GM21619 (cell line): ENCODE data around the gene CFP.
"Not testable (repeated sequence)": the region's sequence is repeated elsewhere in the genome, so short reads cannot be mapped to it uniquely, and the experiment has no call there.

Experiments used
- ATAC-seq: cut with Tn5 transposase; IDR thresholded peaks from one replicate; pipeline ENCODE4 v1.9.1; 2021; ENCODE audit not compliant: unreplicated experiment

CFP gene

DNA sequence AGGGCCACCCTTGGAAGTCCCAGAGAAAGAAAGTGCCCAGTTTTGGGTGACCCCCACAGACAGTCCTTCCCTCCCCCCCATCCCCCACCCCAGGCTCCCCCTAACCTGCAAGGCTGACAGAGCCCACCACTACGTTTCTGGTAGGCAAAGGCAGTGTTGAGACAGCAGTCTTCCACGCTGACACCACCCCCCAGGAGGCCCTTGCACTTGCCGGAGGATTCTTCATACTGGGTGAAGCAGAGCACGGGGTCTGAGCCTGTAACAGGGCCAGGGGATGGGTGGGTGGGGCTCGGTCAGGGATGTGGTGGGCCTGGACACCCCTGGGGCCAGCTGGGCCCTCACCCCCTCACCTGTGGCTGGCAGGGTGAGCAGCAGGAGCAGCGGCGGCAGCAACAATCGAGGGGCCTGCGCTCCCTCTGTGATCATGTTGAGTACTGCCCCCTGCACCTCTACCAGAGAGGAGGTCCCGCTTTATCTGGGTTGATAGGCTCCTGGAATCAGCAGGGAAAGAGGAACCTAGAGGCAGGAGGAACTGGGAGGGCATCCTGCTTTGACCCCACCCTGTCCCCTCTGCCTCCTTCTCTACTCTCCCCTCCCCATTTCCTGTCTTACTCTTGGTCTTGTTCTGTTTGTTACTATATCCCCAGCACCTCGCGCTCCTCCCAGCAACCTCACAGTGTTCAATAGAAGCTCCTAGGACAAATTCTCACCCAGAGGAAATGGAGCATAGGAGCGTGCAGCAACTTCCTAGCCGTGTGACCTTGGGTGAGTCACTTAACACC, at the start of gene CFP:
CFP (minus strand) TSS at position 512 of the 782 bp plus-strand sequence; CDS start at position 426, 86 bp downstream.
- ATAC-seq, result no peak

DNA sequence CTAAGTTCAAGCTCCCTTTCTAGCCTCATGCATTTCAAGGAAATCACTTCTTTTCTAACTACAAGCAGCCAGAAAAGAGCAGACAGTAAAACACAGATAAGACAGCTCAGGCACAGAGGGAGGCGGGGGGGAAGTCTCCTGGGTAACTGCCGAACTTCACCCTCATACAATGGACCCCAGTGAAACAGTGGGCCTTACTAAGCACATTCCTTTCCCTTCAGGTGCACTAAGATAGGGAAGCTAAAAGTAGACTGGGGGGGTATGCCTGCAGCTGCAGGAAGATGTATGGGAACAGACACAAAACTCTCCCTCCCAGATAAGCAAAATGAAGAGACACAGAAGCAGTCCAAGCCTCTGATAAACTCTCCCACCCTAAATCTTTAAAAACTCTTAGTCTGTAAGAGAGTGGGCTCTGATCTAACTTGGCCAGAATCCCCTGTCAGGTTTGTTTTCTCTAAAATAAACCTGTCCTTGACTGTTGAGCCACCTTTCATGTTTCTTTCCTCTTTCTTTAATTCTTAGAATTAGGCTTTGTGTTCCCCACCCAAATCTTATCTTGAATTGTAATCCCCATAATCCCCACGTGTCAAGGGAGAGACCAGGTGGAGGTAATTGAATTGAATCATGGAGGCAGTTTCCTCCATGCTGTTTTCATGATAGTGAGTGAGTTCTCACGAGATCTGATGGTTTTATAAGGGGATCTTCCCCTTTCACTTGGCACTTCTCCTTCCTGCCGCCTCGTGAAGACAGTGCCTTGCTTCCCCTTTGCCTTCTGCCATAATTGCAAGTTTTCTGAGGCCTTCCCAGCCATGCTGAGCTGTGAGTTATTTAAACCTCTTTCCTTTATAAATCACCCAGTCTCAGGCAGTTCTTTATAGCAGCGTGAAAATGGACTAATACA, 46.5 kb upstream of the CFP start:
- ATAC-seq, result not testable (repeated sequence)

DNA sequence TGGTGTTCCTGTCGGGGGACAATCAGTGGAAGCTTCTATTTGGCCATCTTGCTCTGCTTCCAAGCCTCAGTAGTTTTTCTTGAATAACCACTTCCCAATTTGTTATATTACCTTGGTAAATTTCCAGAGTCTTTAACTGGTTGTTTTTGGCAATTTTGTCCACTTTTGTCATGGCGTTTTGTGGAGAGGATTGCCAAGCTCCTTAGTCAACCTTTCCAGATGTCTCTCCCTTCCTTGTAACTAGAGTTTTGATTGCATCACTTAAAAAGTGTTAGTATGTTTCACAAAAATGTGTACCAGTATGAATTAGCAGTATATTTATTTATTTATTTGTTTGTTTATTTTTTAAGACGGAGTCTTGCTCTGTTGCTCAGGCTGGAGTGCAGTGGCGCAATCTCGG, 45.0 kb upstream of the CFP start:
- no peak for ATAC-seq

DNA sequence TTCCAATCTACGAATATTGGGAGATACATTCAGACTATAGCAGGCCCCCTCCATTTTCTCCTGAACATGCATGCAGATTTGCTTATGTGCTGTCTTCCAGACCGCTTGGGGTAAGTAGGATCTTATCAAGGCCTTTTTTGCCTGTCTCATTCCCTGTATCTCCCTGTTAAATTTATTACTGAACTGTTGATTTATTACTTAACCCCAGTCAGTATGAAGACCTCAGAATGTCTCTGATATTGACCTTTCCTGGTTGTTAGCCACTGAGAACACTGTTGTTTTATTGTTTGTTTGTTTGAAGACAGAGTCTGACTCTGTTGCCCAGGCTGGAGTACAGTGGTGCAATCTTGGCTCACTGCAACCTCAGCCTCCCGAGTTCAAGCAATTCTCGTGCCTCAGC, 36.1 kb upstream of the CFP start:
- not testable (repeated sequence) for ATAC-seq

GRCh38 chrX:47664737-47665136, 35.0 kb upstream of the CFP start:
- ATAC-seq, result no peak

GRCh38 chrX:47662144-47662657, 32.5 kb upstream of the CFP start:
- ATAC-seq, result no peak

GRCh38 chrX:47661539-47661938, 31.8 kb upstream of the CFP start:
- no peak for ATAC-seq

DNA sequence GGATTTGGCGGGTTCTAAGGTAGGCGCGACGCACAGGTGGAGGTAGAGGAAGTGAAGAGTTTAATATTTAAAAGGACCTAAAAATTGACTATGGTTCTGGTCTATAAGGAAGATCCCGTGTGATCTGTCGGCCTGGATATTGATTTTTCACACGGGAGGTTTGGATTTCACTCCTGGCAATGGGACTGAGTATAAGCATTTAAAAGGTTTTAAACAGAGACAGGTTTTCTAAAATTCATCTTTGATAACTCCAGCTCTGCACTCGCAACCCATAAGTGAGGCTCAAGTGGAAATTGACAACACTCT, 29.6 kb upstream of the CFP start:
- no peak for ATAC-seq

- ATAC-seq, result peak; percentile 81
Measured at GRCh38 chrX:47658684-47659420, 29.1 kb upstream of the CFP start, which contains the start of gene UXT. Gene UXT (minus strand): TSS chrX:47659180. CDS start chrX:47658927, 253 bp downstream.

DNA sequence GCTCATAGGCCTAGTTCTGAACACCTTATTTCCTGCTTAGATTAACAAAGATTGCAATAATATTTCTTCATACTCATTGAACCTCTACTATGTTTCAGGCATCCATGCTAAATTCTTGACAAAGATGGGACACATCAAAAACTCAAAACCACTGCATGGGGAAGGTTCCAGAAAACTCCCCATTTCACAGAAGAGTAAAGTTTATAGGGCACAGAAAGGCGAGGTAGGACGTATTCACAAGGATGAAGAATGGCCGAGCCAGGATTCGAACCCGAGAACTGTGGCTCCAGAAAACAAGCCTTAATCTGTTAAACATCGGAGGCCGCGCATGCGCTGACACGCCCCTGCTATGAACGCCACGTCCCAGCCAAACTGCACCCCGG, 28.6 kb upstream of the CFP start:
- ATAC-seq, result no peak

GRCh38 chrX:47651043-47651905, 21.5 kb upstream of the CFP start:
- no peak for ATAC-seq

DNA sequence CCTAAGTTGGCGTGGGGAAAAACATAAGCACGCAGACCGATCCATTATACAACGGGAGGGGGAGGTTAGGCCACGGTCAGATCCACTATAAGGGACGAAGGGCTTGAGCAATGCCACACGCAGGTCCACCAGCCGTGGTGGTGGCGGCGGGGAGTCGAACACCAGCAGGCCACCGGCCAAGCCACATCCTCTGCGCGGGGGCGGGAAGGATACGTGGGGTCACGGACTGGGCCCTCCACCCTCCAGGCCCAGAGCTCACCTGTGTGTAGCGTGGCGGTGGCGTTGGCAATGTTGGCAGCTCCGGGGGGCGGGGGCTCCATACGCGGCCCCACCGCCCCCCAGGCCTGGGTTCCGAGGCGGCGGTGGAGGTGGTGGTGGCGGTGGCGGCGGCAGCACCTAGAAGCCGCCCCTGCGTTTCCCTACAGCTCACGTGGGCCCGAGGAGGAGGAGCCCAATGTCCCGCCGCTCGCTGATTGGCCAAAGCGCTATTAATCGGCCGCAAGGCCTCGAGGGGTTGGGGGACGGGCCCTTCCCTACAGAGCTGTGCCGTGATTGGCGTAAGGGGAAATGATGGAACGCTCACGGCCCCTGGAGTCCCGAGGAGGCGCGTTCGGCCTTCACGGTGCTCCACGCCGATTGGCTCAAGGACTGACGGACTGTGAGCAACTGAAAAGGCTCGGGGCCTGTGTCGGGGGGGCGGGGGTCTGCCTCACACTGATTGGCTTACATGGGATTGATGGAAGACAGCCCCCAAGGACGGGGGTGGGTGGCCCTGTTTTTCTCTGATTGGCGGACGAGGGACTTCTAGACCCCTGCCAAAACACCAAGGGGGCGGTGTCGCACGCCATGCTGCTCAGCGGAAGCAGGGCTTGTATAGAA, 20.7 kb upstream of the CFP start, which contains the start of gene ELK1:
ELK1 (minus strand) TSS at position 400 of the 879 bp plus-strand sequence. CDS start 9,122 bp downstream, outside the sequence.
- ATAC-seq, result peak; percentile 89

DNA sequence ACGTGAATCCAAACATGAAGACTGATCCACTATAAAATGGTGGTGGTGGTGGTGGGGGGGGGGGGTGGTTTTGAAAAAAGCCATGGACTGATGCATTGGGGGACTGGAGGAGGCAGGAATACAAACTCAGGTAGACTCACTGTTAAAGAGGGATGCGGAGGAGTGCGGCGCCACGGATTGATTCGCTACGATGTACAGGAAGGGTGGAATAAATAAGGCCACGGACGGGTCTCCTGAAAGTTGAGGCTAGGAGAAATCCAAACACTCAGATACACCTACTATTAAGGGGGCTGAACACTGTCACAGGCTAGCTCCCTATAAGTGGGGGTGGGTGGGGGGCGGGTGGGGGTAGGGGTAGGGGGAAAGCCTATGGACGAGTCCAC, 20.0 kb upstream of the CFP start:
- no peak for ATAC-seq

DNA sequence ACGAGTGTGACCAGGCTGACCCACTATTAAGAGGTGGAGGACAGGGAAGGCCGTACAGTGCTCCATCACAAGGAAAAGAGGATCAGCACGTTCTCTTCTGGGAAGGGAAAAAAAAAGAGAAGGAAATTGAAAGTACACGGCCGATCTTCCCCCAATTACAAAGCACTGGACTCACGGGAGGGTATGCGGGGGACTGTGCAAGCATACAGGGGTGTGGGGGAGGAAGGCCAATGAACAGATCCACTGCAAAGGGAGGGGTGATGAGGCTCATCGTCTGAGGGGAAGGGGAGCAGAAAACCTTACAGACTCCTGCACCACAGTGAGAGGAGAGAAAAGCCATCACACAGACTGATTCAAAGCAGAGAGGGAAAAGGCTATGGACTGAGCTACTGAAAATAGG, 19.5 kb upstream of the CFP start:
- no peak for ATAC-seq

GRCh38 chrX:47648376-47648775, 18.6 kb upstream of the CFP start:
- no peak for ATAC-seq

GRCh38 chrX:47646636-47647035, 16.9 kb upstream of the CFP start:
- ATAC-seq, result no peak

GRCh38 chrX:47645530-47645929, 15.8 kb upstream of the CFP start:
- ATAC-seq, result no peak

- ATAC-seq, result no peak
Measured at GRCh38 chrX:47644557-47645091, 14.9 kb upstream of the CFP start.

DNA sequence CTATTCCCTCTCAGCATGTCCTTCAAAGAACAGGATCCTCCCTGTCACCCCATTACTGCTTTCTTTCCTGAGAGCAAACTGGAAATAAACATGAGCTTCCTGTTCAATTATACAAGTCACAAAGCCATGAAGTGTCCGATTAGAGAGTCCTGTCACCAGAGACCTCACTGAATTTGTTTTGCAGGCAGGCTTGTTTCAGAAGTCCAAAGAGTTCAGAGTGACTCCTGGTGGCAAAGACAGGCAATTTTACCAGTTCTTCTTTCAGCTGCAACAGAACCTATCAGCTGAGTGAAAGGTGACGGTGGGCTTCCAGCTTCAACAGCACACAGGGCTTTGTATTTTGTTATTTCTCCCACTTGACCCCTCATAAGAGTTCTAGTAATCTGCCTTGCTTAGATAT, 14.2 kb upstream of the CFP start:
- no peak for ATAC-seq
